HepG2 (cell line): ENCODE measurements around the gene KCNMA1. TPM values are rescaled to one million over a fixed set of nuclear protein-coding genes. Genes with fewer than 3 reads are reported as not detected.

Source experiments
- ATAC-seq: fragments of 200-7000 bp; cut with Tn5 transposase; 3 replicates; pipeline ENCODE4 v1.9.1; 2020; ENCODE audit warnings: mild to moderate bottlenecking, moderate library complexity
- BruUV-seq: library from RNA; stranded (reverse); fragments of 400-500 nt; replicated peaks from 2 replicates; lab custom pipeline; 2021; lab: Mats Ljungman, UMichigan
- CTCF ChIA-PET: fragments of 300-600 bp; formaldehyde crosslinking; extraction: SDS; loops from one replicate; lab custom pipeline; 2021; ENCODE audit warnings: low total read pairs, inconsistent platforms, low intra/inter-chr PET ratio; lab: Yijun Ruan, JAX
- POLR2A ChIA-PET: fragments of 350-600 bp; sonication (Branson Sonifier 250); formaldehyde crosslinking; loops from one replicate; lab custom pipeline; 2020; ENCODE audit warnings: antibody characterized with exemption, inconsistent platforms; lab: Yijun Ruan, JAX
- DNase-seq: peaks from one replicate; pipeline ENCODE4 v3.0.0-alpha.2; 2015; ENCODE audit warnings: low spot score
- FAIRE-seq: peaks from 3 replicates; lab custom pipeline; 2011; peaks lifted over from hg19 to GRCh38; lab: Jason Lieb, UNC
- H2AFZ ChIP-seq: one replicate; pipeline ENCODE4 v1.6.1; 2011; ENCODE audit warnings: low read length, inconsistent platforms
- H3K27ac ChIP-seq: fragments of 300-600 bp; 3 replicates; pipeline ENCODE4 v1.8.0; 2011; ENCODE audit warnings: mixed run types, mild to moderate bottlenecking, mixed read lengths, low read length, inconsistent platforms; ENCODE audit not compliant: insufficient read depth; ENCODE audit errors: extremely low read length
- H3K27me3 ChIP-seq, 2 experiments: fragments of 200-600 bp in 1 of 2; 2 replicates in 1 of 2; 3 replicates in 1 of 2; pipeline versions ENCODE4 v1.6.0 to v1.8.0; 2011; ENCODE audit warnings: low read length in 2 of 2, mild to moderate bottlenecking in 2 of 2, moderate library complexity in 2 of 2, inconsistent platforms in 1 of 2; ENCODE audit not compliant: insufficient read depth in 2 of 2, control insufficient read depth in 1 of 2
- H3K36me3 ChIP-seq, 2 experiments: fragments of 200-600 bp in 1 of 2; replicated peaks in 1 of 2; 2 replicates in 1 of 2; 3 replicates in 1 of 2; pipeline versions ENCODE4 v1.5.1 to v1.8.0; 2011; ENCODE audit warnings: low read length in 2 of 2, inconsistent platforms in 1 of 2; ENCODE audit not compliant: insufficient read depth in 2 of 2, control insufficient read depth in 1 of 2
- H3K4me1 ChIP-seq: 2 replicates; pipeline ENCODE4 v1.5.1; 2012; ENCODE audit warnings: low read length, inconsistent platforms; ENCODE audit not compliant: insufficient read depth
- H3K4me2 ChIP-seq: 2 replicates; pipeline ENCODE4 v1.6.0; 2011; ENCODE audit warnings: low read depth, low read length, inconsistent platforms
- H3K4me3 ChIP-seq, 3 experiments: fragments of 200-600 bp in 1 of 3; sonication (generic), shearing (Covaris generic) in 1 of 3; replicated peaks in 1 of 3; 2 replicates each; pipeline ENCODE4 v1.5.1; 2011 to 2016; ENCODE audit warnings: low read length in 3 of 3, inconsistent platforms in 2 of 3, low read depth in 2 of 3, mild to moderate bottlenecking in 2 of 3, control low read depth in 1 of 3, mixed read lengths in 1 of 3; ENCODE audit not compliant: insufficient read depth in 1 of 3
- H3K79me2 ChIP-seq: one replicate; pipeline ENCODE4 v1.6.1; 2011; ENCODE audit warnings: low read length, inconsistent platforms; ENCODE audit not compliant: insufficient read depth
- H3K9ac ChIP-seq: 2 replicates; pipeline ENCODE4 v1.6.0; 2011; ENCODE audit warnings: mild to moderate bottlenecking, low read depth, low read length, inconsistent platforms; ENCODE audit not compliant: insufficient read depth
- H3K9me3 ChIP-seq: 2 replicates; pipeline ENCODE4 v1.5.1; 2012; ENCODE audit warnings: mild to moderate bottlenecking, low read length
- H4K20me1 ChIP-seq: 2 replicates; pipeline ENCODE4 v1.6.0; 2011; ENCODE audit warnings: inconsistent platforms, mild to moderate bottlenecking, low read length, moderate library complexity; ENCODE audit not compliant: insufficient read depth
- ATM ChIP-seq: fragments of 450-650 bp; IDR thresholded peaks from 2 replicates; pipeline ENCODE4 v1.7.1; 2017; ENCODE audit warnings: mild to moderate bottlenecking, borderline replicate concordance
- ESRRA ChIP-seq: sonication (generic); formaldehyde crosslinking; IDR thresholded peaks from 2 replicates; pipeline ENCODE4 v1.5.1; 2020; ENCODE audit warnings: mild to moderate bottlenecking, low read depth, missing genetic modification reagents
- GTF2F1 ChIP-seq: fragments of 150-350 bp; IDR thresholded peaks from 2 replicates; pipeline ENCODE4 v1.6.1; 2014; ENCODE audit warnings: low read length
- POLR2G ChIP-seq: fragments of 200-400 bp; formaldehyde crosslinking; IDR thresholded peaks from 2 replicates; pipeline ENCODE4 v1.6.1; 2018; ENCODE audit warnings: mild to moderate bottlenecking, low read depth, low read length, moderate library complexity
- ZC3H4 ChIP-seq: sonication (generic); formaldehyde crosslinking; IDR thresholded peaks from 2 replicates; pipeline ENCODE4 v1.4.0; 2020; ENCODE audit warnings: missing genetic modification reagents, borderline replicate concordance
- ZMYM3 ChIP-seq: sonication (generic); formaldehyde crosslinking; IDR thresholded peaks from 2 replicates; pipeline ENCODE4 v1.5.1; 2020; ENCODE audit warnings: mild to moderate bottlenecking, missing genetic modification reagents
- ZNF83 ChIP-seq: sonication (generic); formaldehyde crosslinking; IDR thresholded peaks from 2 replicates; pipeline ENCODE4 v1.4.0; 2020; ENCODE audit warnings: missing genetic modification reagents, mild to moderate bottlenecking, borderline replicate concordance
- WGBS: methylation state at CpG from one replicate; pipeline ENCODE4 v1.1.6; 2017; ENCODE audit warnings: low lambda C conversion rate; 5-methylcytosine and 5-hydroxymethylcytosine counted together
- in situ Hi-C: cut with HindIII; loops from 2 replicates; pipeline ENCODE4 v1.10.0; 2017; ENCODE audit warnings: low pct_unique_long_range_greater_than_20kb; ENCODE audit not compliant: extremely low pct_ligation_motif_present
- intact Hi-C: fragments of 100-400 bp; cut with micrococcal nuclease; formaldehyde crosslinking; loops from one replicate; pipeline ENCODE4 v1.10.0; 2022; ENCODE audit not compliant: unreplicated experiment
- polyA plus RNA-seq, 8 experiments: library from polyadenylated mRNA; depleted of rRNA in 3 of 8; stranded (reverse) in 7 of 8; unstranded in 1 of 8; fragments of >200 nt; fragmentation: Illumina TruSeq in 4 of 8; extraction: Trizol in 4 of 8; gene quantifications; 2 replicates each; pipeline versions ENCODE4 v1.2.1 to v1.2.3, GENCODE V29; 2011 to 2016; ENCODE audit warnings: low read depth in 4 of 8, missing spikeins in 1 of 8, mixed read lengths in 1 of 8; ENCODE audit not compliant: insufficient read depth in 1 of 8
- total RNA-seq, 5 experiments: library from RNA; depleted of rRNA; stranded (reverse); fragments of >200 nt; fragmentation: Illumina TruSeq; extraction: Trizol; gene quantifications; 2 replicates each; pipeline ENCODE4 v1.2.3, GENCODE V29; 2016; ENCODE audit warnings: low read depth in 1 of 5
- TF ChIP-seq, protein P1 (sequence below): sonication (generic); formaldehyde crosslinking; conservative IDR thresholded peaks from 2 replicates; pipeline ENCODE4 v1.8.0; 2022; ENCODE audit warnings: missing genetic modification reagents

Gene KCNMA1
- total and polyA plus RNA-seq, 2 of the 13 experiments (the other 11 are each of a cell fraction or from before 2014, with no cell fraction given): 0.02 TPM; not detected in 1

DNA sequence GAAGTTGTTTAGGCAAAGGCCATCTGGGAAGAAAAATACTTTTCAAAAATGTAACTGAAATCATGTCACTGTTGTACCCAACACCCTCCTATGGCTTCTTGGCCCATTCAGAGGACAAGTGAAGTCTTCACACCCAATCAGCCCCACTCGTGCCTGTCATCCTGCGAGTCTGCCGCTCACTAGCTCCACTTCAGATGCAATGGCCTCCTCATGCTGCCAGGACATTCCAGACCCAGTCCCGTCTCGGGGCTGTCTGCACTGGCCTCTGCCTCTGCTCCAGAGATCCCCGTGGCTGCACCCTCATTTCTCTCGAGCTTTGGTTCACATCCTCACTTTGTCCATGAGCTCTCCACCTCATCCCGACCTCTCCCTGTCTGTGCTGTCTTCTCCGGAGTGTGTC lies 227.1 kb downstream of the KCNMA1 start:
- Histone ChIP-seq H2AFZ (no peak overlapping the region), H3K9ac (no peak overlapping the region), H3K36me3 (no peaks in the 10 kb centered on the region)
- TF ChIP-seq ATM: no peak
- TF ChIP-seq ZMYM3: no peak
- TF ChIP-seq ZC3H4 (CRISPR knock-in tag): no peak
- no peak for TF ChIP-seq POLR2G
- TF ChIP-seq GTF2F1: no peak
- no peak for TF ChIP-seq ZNF83 (CRISPR knock-in tag)
- no peak for TF ChIP-seq ESRRA (CRISPR knock-in tag)
- TF ChIP-seq, all 625 proteins: peak for 0
- Histone ChIP-seq H3K27ac (no peak overlapping the region), H3K79me2 (no peaks in the 10 kb centered on the region), H3K9me3 (no peaks in the 10 kb centered on the region), H4K20me1 (no peaks in the 10 kb centered on the region), H3K27me3 (peaks cover 3 to 21% of the 10 kb centered on the region in 2 experiments; a peak in 3 of 5 replicates), H3K4me1 (no peaks in the 10 kb centered on the region), H3K4me2 (no peak overlapping the region), H3K4me3 (no peak overlapping the region)
- ChIA-PET POLR2A (no interaction called here), CTCF (no interaction called here)
- in situ Hi-C loops (no loop called here), intact Hi-C loops (no loop called here)
- no peak for FAIRE-seq
- no peak for ATAC-seq
- 21% methylated on average over 9 of the region's 9 CpGs for WGBS
- no TSS peak for BruUV-seq
- DNase-seq: no peak

DNA sequence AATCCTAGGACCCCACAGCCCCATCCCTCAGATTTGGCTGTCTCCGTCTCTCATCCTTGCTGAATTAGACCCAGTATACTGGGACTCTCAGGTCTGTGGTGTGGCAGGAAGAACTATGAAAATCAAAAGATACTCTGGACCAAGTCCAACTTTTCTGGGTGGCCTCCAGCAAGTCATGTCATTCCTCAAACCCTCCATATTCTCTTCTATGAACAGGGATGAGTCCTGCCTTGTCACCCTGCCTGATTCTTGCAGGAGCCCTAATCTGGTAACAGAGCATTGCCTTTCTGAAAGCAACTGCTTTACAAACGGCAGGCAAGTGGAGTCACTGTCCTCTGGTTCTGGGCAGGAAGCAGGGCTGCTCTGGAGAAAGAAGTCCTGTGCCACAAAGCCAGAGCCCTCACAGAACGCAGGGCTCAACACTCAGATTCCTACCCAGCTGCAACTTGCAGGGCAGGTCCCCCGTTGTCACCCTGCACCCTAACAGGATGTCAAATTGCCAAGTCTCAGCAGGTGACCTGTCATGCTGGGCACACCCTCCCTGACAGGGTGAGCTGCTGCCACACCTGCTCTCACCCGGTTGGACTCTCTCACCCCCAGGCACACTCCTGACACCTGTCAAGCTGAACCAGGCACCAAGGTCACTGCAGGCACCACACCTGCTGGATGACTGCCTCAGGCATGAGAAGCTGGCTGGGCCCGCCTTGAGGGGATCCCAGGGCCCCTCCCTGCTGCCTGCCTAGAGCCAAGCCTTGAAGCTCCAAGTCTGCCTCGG lies 227.7 kb downstream of the KCNMA1 start:
- CTCF ChIA-PET: no interaction called here
- TF ChIP-seq, protein P1, sequence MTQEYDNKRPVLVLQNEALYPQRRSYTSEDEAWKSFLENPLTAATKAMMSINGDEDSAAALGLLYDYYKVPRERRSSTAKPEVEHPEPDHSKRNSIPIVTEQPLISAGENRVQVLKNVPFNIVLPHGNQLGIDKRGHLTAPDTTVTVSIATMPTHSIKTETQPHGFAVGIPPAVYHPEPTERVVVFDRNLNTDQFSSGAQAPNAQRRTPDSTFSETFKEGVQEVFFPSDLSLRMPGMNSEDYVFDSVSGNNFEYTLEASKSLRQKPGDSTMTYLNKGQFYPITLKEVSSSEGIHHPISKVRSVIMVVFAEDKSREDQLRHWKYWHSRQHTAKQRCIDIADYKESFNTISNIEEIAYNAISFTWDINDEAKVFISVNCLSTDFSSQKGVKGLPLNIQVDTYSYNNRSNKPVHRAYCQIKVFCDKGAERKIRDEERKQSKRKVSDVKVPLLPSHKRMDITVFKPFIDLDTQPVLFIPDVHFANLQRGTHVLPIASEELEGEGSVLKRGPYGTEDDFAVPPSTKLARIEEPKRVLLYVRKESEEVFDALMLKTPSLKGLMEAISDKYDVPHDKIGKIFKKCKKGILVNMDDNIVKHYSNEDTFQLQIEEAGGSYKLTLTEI (CRISPR knock-in tag): no peak

More for the DNA sequence above, 227.7 kb downstream of the KCNMA1 start:
- no peak overlapping the region for H3K4me3 ChIP-seq
- H4K20me1 ChIP-seq: no peaks in the 10 kb centered on the region
- intact Hi-C loops: no loop called here
- H3K9me3 ChIP-seq: no peaks in the 10 kb centered on the region
- H3K79me2 ChIP-seq: no peaks in the 10 kb centered on the region
- H3K9ac ChIP-seq: no peak overlapping the region
- no peak overlapping the region for H3K27ac ChIP-seq
- in situ Hi-C loops: no loop called here
- no peaks in the 10 kb centered on the region for H3K36me3 ChIP-seq
- DNase-seq (no peak), ATAC-seq (no peak), FAIRE-seq (no peak)
- peaks cover 3 to 21% of the 10 kb centered on the region in 2 experiments; a peak in 3 of 5 replicates for H3K27me3 ChIP-seq
- no TSS peak for BruUV-seq
- 12% methylated on average over 5 of the region's 7 CpGs for WGBS
- no peaks in the 10 kb centered on the region for H3K4me1 ChIP-seq
- no peak overlapping the region for H2AFZ ChIP-seq
- POLR2A ChIA-PET: no interaction called here
- H3K4me2 ChIP-seq: no peak overlapping the region
